ENCODE data around the gene BTBD8.

BTBD8 gene

DNA sequence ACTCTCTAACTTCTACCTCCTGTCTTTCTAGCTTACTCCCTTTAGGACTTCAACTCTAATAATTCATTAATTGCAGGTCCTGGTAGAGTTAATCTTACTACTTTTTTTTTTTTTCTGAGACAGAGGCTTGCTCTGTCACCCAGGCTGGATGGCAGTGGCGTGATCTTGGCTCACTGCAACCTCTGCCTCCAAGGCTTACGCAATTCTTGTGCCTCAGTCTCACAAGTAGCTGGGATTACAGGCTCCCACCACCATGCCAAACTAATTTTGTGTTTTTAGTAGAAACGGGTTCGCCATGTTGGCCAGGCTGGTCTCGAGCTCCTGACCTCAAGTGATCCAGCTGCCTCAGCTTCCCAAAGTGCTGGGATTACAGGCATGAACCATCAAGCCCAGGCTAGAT lies 15.7 kb downstream of the BTBD8 start:
- no peaks in the 10 kb centered on the region for H3K27me3 ChIP-seq (ENCODE audit: low read length)
- no peak overlapping the region for H3K9ac ChIP-seq (ENCODE audit: low read length)
- H3K9me2 ChIP-seq (replicated peaks; ENCODE audit: insufficient read depth, low read length) = no peaks in the 10 kb centered on the region
- H3K79me2 ChIP-seq (ENCODE audit: insufficient read depth, low read length) = no peaks in the 10 kb centered on the region
- H4K20me1 ChIP-seq (ENCODE audit: low read depth, low read length) = no peaks in the 10 kb centered on the region
- TF ChIP-seq EZH2phosphoT487 (conservative IDR thresholded peaks at IDR 0.05; ENCODE audit: low read length) = no peak
- TF ChIP-seq, protein P1, sequence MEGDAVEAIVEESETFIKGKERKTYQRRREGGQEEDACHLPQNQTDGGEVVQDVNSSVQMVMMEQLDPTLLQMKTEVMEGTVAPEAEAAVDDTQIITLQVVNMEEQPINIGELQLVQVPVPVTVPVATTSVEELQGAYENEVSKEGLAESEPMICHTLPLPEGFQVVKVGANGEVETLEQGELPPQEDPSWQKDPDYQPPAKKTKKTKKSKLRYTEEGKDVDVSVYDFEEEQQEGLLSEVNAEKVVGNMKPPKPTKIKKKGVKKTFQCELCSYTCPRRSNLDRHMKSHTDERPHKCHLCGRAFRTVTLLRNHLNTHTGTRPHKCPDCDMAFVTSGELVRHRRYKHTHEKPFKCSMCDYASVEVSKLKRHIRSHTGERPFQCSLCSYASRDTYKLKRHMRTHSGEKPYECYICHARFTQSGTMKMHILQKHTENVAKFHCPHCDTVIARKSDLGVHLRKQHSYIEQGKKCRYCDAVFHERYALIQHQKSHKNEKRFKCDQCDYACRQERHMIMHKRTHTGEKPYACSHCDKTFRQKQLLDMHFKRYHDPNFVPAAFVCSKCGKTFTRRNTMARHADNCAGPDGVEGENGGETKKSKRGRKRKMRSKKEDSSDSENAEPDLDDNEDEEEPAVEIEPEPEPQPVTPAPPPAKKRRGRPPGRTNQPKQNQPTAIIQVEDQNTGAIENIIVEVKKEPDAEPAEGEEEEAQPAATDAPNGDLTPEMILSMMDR (IDR thresholded peaks at IDR 0.05; ENCODE audit: insufficient read depth, low read length, poor library complexity, severe bottlenecking) = no peak
- no peaks in the 10 kb centered on the region for H3F3A ChIP-seq (ENCODE audit: insufficient read depth)
- no peak overlapping the region for H3K4me2 ChIP-seq (ENCODE audit: low read depth, low read length, poor library complexity, severe bottlenecking)
- H3K4me3 ChIP-seq (ENCODE audit: insufficient read depth, low read length, poor library complexity, severe bottlenecking) = no peak overlapping the region
- H3K27ac ChIP-seq (ENCODE audit: low read depth, low read length) = no peak overlapping the region
- H3K9me3 ChIP-seq (ENCODE audit: insufficient read depth, low read length) = no peaks in the 10 kb centered on the region
- H3K36me3 ChIP-seq (ENCODE audit: low read length) = no peaks in the 10 kb centered on the region
- H2AFZ ChIP-seq (ENCODE audit: low read depth, low read length, severe bottlenecking) = no peak overlapping the region

DNA sequence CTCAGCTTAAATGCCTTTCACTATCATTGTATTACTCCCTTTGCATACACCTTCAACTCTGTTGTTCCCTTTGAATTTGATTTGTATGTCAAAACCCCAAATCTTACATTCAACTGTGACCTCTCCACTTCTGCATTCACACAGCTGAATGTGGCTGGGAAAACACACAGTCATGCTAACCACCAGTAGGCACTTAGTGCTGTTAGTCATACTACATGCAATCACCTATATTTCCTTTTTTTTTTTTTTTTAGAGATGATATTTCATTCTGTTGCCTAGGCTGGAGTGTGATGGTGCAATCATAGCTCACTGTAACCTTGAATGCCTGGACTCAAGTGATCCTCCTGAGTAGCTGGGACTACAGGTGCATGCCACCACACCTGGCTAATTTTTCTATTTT lies 16.2 kb downstream of the BTBD8 start:
- Histone ChIP-seq H3K9me2 (replicated peaks; ENCODE audit: insufficient read depth, low read length) (no peaks in the 10 kb centered on the region), H3K4me3 (ENCODE audit: insufficient read depth, low read length, poor library complexity, severe bottlenecking) (no peak overlapping the region), H3K36me3 (ENCODE audit: low read length) (no peaks in the 10 kb centered on the region), H3K9ac (ENCODE audit: low read length) (no peak overlapping the region), H3K79me2 (ENCODE audit: insufficient read depth, low read length) (no peaks in the 10 kb centered on the region), H3K9me3 (ENCODE audit: insufficient read depth, low read length) (no peaks in the 10 kb centered on the region), H2AFZ (ENCODE audit: low read depth, low read length, severe bottlenecking) (no peak overlapping the region), H3K27me3 (ENCODE audit: low read length) (no peaks in the 10 kb centered on the region), H3F3A (ENCODE audit: insufficient read depth) (no peaks in the 10 kb centered on the region), H3K4me2 (ENCODE audit: low read depth, low read length, poor library complexity, severe bottlenecking) (no peak overlapping the region), H3K27ac (ENCODE audit: low read depth, low read length) (no peak overlapping the region), H4K20me1 (ENCODE audit: low read depth, low read length) (no peaks in the 10 kb centered on the region)
- no peak for TF ChIP-seq EZH2phosphoT487 (conservative IDR thresholded peaks at IDR 0.05; ENCODE audit: low read length)
- TF ChIP-seq, protein P1 (IDR thresholded peaks at IDR 0.05; ENCODE audit: insufficient read depth, low read length, poor library complexity, severe bottlenecking) = no peak

DNA sequence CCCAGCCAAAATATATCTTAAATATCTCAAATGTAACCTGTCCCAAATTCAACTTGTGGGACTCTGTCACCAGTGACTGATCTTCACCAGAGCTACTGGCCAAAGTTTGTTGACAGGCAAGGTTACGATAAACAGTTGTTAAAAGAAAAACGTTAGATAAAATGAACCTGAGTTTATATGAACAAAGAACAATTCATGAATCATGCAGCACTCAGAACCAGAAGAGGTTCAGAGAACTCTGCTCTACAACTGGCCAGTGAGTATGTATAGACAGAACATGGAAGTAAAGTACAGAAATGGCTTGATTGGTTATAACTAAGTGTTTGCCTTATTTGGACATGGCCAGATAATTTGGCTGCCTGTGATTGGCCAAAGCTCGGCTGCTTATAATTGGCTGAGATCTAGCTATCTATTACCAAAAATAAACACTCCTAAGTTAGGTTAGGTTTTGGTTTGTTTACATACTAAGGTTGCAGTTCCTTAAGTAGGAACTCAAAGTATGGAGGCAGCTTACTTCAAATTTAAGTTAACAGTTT lies 25.5 kb downstream of the BTBD8 start:
- Histone ChIP-seq H3K4me2 (ENCODE audit: low read depth, low read length, poor library complexity, severe bottlenecking) (no peak overlapping the region), H3K4me3 (ENCODE audit: insufficient read depth, low read length, poor library complexity, severe bottlenecking) (no peak overlapping the region), H2AFZ (ENCODE audit: low read depth, low read length, severe bottlenecking) (no peak overlapping the region), H3K9me2 (replicated peaks; ENCODE audit: insufficient read depth, low read length) (no peaks in the 10 kb centered on the region), H3F3A (ENCODE audit: insufficient read depth) (no peaks in the 10 kb centered on the region), H3K36me3 (ENCODE audit: low read length) (no peaks in the 10 kb centered on the region), H3K27me3 (ENCODE audit: low read length) (no peaks in the 10 kb centered on the region), H3K79me2 (ENCODE audit: insufficient read depth, low read length) (no peaks in the 10 kb centered on the region), H3K9me3 (ENCODE audit: insufficient read depth, low read length) (no peaks in the 10 kb centered on the region), H4K20me1 (ENCODE audit: low read depth, low read length) (no peaks in the 10 kb centered on the region), H3K27ac (ENCODE audit: low read depth, low read length) (no peak overlapping the region), H3K9ac (ENCODE audit: low read length) (no peak overlapping the region)
- TF ChIP-seq EZH2phosphoT487 (conservative IDR thresholded peaks at IDR 0.05; ENCODE audit: low read length) = no peak
- TF ChIP-seq, protein P1 (IDR thresholded peaks at IDR 0.05; ENCODE audit: insufficient read depth, low read length, poor library complexity, severe bottlenecking) = no peak

Measured in SU-DHL-6 (cell line).